Measurements from ENCODE around the gene CCDC12. TPM values are rescaled to one million over a fixed set of nuclear protein-coding genes. Genes with fewer than 3 reads are reported as not detected.

The CCDC12 gene
- total and polyA plus RNA-seq, 9 of the 15 experiments (the other 6 are each of a cell fraction or from before 2014, with no cell fraction given): 8.9 to 201 (median 86.9) TPM

DNA sequence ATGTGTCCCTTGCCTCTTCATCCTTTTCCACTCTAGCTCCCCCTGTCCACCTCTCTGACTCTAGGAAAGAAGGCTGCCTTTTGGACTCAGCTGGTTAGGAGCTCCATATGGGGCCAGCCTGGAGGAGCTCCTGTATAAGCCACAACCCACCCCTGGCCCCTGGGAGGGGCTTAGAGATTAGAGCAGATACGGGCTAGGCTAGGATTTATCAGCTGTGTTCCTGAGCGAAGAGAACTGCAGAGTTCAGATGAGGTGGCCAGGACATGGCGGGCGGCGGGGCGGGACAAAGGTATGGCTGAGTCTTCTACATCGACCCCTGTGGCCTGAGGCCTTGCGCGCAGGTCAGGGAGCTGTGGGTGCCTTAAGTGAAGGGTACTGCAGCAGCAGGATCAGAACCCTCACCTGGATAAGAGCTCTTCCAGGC is 10.8 kb upstream of the CCDC12 start:
- POLR2A ChIA-PET: interaction anchor here (0.6 to 2.9 kb wide), 22 partner anchors 10 to 1748 kb away, joined by 3 to 35 read pairs (median 4); partner anchors contain the start of genes CCDC12, NBEAL2 and PTPN23
- H3K9me3 ChIP-seq (replicated peaks; ENCODE audit: control insufficient read depth, insufficient read depth, low read depth, low read length): no peaks in the 10 kb centered on the region
- H3K9ac ChIP-seq (ENCODE audit: insufficient read depth in 1 of 2, low read depth in 2 of 2, low read length in 2 of 2): peak overlapping the region; percentile 95 to 96
- H3K4me3 ChIP-seq: peak overlapping the region; percentile 46
- no peaks in the 10 kb centered on the region for H4K20me1 ChIP-seq (replicated peaks; ENCODE audit: control insufficient read depth, insufficient read depth, low read length)
- no peaks in the 10 kb centered on the region for H3K27me3 ChIP-seq (ENCODE audit: control insufficient read depth in 2 of 2, insufficient read depth in 2 of 2, low read length in 2 of 2)
- H3K4me1 ChIP-seq (replicated peaks in 1 of 2; ENCODE audit: control insufficient read depth in 2 of 2, insufficient read depth in 2 of 2, low read length in 2 of 2): peaks cover 34 to 67% of the 10 kb centered on the region in 2 experiments
- H3K27ac ChIP-seq (ENCODE audit: extremely low read depth, low read depth, low read length): peak overlapping the region; percentile 99
- peaks cover 49% of the 10 kb centered on the region for H3K79me2 ChIP-seq (ENCODE audit: control insufficient read depth, insufficient read depth, low read length)
- peaks cover 5% of the 10 kb centered on the region for H3K9me1 ChIP-seq (ENCODE audit: control insufficient read depth, insufficient read depth, low read length)
- in situ Hi-C loops (cut with MboI): no loop called here
- peak overlapping the region; percentile 89 for H2AFZ ChIP-seq (ENCODE audit: low read depth, low read length)
- peak; percentile 81 for ATAC-seq
- CTCF ChIA-PET (ENCODE audit: low intra/inter-chr PET ratio): no interaction called here
- DNase-seq (ENCODE audit: extremely low read depth in 1 of 4, low spot score in 3 of 4): peak; percentile 74 to 97 (median 88)
- TSS peak; percentile 92 for BruUV-seq (replicated peaks)
- intact Hi-C loops (cut with micrococcal nuclease): loop anchor here (1.0 kb wide), 2 partner anchors 8 to 39 kb away; partner anchors contain the start of gene NBEAL2
- peak; percentile 99 for FAIRE-seq
- H3K4me2 ChIP-seq (ENCODE audit: insufficient read depth, low read length): peak overlapping the region; percentile 99
- under 1% methylated on average over 9 of the region's 9 CpGs for WGBS (ENCODE audit: insufficient coverage, low coverage, missing lambda C conversion rate)
- peaks cover 37% of the 10 kb centered on the region for H3K36me3 ChIP-seq (ENCODE audit: control insufficient read depth, insufficient read depth, low read length)
- TF ChIP-seq ARNT (IDR thresholded peaks at IDR 0.05) (no peak; a peak in 1 of 4 replicates), CBFA2T3 (IDR thresholded peaks at IDR 0.05) (peak; percentile 51; the same call in 1 of the 2 replicates), NCOR1 (IDR thresholded peaks at IDR 0.05) (peak; percentile 65; the same call in 1 of the 2 replicates), RBM34 (IDR thresholded peaks at IDR 0.05; ENCODE audit: borderline replicate concordance, insufficient read depth, low read length) (no peak), ZFX (CRISPR knock-in tag; IDR thresholded peaks at IDR 0.05) (peak; percentile 76; the same call in 1 of the 2 replicates), DACH1 (IDR thresholded peaks at IDR 0.05; ENCODE audit: partially characterized antibody) (peak; percentile 94), KDM1A (IDR thresholded peaks at IDR 0.05) (peak; percentile 64 to 81; a peak in 3 of 4 replicates), RCOR1 (IDR thresholded peaks at IDR 0.05; ENCODE audit: borderline replicate concordance in 1 of 2, low read depth in 2 of 2, low read length in 2 of 2) (peak; percentile 29 to 89; a peak in 2 of 4 replicates)
- TF ChIP-seq, protein P1, sequence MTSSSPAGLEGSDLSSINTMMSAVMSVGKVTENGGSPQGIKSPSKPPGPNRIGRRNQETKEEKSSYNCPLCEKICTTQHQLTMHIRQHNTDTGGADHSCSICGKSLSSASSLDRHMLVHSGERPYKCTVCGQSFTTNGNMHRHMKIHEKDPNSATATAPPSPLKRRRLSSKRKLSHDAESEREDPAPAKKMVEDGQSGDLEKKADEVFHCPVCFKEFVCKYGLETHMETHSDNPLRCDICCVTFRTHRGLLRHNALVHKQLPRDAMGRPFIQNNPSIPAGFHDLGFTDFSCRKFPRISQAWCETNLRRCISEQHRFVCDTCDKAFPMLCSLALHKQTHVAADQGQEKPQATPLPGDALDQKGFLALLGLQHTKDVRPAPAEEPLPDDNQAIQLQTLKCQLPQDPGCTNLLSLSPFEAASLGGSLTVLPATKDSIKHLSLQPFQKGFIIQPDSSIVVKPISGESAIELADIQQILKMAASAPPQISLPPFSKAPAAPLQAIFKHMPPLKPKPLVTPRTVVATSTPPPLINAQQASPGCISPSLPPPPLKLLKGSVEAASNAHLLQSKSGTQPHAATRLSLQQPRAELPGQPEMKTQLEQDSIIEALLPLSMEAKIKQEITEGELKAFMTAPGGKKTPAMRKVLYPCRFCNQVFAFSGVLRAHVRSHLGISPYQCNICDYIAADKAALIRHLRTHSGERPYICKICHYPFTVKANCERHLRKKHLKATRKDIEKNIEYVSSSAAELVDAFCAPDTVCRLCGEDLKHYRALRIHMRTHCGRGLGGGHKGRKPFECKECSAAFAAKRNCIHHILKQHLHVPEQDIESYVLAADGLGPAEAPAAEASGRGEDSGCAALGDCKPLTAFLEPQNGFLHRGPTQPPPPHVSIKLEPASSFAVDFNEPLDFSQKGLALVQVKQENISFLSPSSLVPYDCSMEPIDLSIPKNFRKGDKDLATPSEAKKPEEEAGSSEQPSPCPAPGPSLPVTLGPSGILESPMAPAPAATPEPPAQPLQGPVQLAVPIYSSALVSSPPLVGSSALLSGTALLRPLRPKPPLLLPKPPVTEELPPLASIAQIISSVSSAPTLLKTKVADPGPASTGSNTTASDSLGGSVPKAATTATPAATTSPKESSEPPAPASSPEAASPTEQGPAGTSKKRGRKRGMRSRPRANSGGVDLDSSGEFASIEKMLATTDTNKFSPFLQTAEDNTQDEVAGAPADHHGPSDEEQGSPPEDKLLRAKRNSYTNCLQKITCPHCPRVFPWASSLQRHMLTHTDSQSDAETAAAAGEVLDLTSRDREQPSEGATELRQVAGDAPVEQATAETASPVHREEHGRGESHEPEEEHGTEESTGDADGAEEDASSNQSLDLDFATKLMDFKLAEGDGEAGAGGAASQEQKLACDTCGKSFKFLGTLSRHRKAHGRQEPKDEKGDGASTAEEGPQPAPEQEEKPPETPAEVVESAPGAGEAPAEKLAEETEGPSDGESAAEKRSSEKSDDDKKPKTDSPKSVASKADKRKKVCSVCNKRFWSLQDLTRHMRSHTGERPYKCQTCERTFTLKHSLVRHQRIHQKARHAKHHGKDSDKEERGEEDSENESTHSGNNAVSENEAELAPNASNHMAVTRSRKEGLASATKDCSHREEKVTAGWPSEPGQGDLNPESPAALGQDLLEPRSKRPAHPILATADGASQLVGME (CRISPR knock-in tag; IDR thresholded peaks at IDR 0.05): peak; percentile 63; the same call in 1 of the 2 replicates
- TF ChIP-seq, protein P2, sequence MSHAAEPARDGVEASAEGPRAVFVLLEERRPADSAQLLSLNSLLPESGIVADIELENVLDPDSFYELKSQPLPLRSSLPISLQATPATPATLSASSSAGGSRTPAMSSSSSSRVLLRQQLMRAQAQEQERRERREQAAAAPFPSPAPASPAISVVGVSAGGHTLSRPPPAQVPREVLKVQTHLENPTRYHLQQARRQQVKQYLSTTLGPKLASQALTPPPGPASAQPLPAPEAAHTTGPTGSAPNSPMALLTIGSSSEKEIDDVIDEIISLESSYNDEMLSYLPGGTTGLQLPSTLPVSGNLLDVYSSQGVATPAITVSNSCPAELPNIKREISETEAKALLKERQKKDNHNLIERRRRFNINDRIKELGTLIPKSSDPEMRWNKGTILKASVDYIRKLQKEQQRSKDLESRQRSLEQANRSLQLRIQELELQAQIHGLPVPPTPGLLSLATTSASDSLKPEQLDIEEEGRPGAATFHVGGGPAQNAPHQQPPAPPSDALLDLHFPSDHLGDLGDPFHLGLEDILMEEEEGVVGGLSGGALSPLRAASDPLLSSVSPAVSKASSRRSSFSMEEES (CRISPR knock-in tag; IDR thresholded peaks at IDR 0.05): no peak
- TF ChIP-seq, protein P3, sequence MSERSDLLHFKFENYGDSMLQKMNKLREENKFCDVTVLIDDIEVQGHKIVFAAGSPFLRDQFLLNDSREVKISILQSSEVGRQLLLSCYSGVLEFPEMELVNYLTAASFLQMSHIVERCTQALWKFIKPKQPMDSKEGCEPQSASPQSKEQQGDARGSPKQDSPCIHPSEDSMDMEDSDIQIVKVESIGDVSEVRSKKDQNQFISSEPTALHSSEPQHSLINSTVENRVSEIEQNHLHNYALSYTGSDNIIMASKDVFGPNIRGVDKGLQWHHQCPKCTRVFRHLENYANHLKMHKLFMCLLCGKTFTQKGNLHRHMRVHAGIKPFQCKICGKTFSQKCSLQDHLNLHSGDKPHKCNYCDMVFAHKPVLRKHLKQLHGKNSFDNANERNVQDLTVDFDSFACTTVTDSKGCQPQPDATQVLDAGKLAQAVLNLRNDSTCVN (CRISPR knock-in tag; IDR thresholded peaks at IDR 0.05): peak; percentile 44; the same call in 1 of the 2 replicates
- TF ChIP-seq, protein P4, sequence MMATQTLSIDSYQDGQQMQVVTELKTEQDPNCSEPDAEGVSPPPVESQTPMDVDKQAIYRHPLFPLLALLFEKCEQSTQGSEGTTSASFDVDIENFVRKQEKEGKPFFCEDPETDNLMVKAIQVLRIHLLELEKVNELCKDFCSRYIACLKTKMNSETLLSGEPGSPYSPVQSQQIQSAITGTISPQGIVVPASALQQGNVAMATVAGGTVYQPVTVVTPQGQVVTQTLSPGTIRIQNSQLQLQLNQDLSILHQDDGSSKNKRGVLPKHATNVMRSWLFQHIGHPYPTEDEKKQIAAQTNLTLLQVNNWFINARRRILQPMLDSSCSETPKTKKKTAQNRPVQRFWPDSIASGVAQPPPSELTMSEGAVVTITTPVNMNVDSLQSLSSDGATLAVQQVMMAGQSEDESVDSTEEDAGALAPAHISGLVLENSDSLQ (IDR thresholded peaks at IDR 0.05): peak; percentile 26; the same call in 1 of the 2 replicates
